NCI-H2107 (cell line): ENCODE data around the gene ADRA1B.

Experiments
- DNase-seq: peaks from one replicate; lab custom pipeline; 2025; lab: John Stamatoyannopoulos, UW

ADRA1B gene

DNA sequence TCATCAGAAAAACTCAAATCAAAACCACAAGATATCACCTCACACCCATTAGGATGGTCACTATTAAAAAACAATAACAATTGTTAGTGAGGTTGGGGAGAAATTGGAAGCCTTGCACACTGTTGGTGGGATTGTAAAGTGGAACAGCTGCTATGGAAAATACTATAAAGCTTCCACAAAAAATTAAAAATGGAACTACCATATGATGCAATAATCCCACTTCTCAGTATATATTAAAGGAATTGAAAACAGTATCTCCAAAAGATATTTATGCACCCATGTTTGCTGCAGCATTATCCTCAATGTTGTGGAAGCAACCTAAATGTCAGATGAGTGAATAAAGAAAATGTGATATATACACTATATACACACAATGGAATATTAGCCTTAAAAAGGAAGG, 14.5 kb upstream of the ADRA1B start:
- no peak for DNase-seq

DNA sequence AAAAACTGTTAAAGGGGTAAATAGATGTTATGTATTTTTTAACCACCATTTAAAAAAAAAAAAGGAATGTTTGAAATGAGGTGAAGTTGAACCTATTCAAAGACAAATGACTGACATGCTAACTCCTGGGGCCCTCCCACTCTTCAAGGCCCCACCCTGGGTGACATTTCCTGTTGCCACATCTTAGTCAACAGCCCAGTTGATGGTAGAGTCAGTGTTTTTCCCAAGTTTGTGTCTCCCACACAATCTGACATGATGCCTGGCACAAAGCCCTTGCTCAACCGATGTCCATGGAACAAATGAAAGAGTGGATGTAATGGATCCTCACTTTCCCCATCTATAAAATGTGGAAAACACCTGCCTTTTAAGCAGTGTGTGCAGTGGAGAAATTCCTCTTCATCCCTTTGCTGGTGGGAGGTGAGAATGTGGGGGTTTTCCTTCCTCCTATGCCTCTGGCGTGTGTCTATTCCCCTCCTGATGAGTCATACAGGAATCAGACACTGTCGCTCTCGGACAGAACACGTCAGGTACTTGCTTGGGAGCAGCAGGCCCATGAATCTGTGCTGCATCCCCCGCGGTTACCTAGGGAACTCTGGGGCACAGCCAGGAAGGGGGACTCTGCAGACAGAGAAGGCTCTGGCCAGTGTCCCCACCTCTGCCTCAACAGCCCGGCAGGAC, 13.7 kb upstream of the ADRA1B start:
- no peak for DNase-seq

DNA sequence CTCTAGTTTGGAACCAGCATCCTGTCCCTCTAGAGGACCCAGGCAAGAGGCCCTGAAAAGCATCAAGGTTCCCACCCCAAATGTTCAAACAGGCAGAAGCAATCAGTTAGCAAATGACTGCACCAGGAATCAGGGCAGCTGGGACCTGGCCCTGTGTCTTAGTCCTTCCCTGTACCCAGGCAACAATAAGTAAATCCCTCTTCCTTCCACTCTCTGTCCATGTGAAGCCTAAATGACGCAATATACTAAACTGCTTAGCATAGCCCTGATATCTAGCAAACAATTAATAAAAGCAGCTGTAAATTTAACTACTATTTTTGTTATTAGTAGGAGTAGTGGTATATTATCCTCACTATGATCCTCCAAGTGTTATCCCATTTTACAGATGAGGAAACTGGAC, 13.2 kb upstream of the ADRA1B start:
- no peak for DNase-seq

DNA sequence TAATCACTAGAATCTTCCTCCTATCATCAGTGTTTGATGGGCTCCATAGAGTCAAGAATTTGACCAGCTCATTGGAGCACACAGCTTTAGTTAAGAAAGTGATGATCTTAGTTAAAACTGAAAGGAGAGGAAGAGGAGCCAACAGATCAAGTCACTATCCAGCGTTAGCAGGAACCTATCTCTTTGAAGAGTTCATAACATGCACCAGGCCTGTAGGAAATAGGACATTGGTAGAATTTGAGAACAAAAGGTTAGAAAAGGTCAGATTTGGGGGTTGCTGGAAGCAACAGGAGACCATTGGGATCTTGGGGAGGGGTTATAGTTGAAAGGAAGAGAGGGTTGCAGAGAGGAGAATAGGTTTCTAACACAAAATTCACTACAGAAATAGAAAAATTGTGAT, 11.4 kb upstream of the ADRA1B start:
- no peak for DNase-seq

DNA sequence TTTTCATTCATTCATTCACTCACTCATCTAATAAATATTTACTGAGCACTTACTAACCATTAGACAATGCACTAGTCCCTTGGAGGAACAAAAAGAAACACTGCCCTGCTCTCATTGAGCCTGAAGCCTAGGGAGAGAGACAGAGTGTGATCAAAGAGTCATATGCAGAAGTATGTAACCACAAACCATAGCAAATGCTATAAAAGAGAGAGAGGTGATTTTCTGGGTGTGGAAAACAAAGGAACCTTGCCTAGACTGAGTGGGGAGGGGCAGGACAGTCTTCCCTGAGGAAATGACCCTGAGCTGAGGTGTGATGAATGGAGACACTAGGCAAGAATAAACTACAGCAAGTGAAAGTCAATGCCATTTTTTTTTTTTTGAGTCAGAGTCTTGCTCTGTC, 10.8 kb upstream of the ADRA1B start:
- no peak for DNase-seq

DNA sequence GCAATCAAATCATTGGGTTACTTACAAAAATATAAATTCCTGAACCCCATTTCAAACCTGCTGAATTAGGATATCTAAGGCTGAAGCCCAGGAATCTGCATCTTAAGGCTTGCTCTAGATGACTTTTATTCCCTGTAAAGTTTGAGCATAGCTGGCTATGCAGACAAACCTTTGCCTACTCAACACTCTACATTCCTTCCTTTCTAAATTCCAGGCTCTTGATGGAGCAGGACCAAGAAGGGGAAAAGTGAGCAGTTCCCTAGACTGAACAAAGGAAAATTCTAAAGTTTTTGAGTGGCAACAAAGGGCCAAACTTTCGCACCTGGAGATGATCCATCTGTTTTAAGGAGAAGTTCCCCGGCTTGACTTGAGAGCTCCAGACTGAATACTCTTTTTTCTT, 9.8 kb upstream of the ADRA1B start:
- no peak for DNase-seq

DNA sequence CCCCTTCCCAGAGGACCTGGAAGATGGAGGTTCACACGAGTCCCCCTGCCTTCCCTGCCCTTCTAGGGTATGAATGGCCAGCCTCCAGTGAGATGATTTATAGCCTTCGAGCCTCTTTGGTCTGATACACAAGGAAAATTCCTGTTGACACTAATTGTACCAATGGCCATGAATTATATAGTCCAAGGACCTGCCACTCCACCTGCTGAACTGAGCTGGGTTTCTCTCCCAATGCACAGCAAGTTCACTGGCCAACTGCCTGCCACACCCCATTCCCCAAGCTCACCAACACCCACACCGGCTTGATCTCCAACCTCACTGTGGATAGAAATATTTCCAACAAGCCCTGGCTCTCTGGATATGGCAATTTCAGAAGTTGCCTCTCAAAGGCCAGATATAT, 9.3 kb upstream of the ADRA1B start:
- DNase-seq = no peak

DNA sequence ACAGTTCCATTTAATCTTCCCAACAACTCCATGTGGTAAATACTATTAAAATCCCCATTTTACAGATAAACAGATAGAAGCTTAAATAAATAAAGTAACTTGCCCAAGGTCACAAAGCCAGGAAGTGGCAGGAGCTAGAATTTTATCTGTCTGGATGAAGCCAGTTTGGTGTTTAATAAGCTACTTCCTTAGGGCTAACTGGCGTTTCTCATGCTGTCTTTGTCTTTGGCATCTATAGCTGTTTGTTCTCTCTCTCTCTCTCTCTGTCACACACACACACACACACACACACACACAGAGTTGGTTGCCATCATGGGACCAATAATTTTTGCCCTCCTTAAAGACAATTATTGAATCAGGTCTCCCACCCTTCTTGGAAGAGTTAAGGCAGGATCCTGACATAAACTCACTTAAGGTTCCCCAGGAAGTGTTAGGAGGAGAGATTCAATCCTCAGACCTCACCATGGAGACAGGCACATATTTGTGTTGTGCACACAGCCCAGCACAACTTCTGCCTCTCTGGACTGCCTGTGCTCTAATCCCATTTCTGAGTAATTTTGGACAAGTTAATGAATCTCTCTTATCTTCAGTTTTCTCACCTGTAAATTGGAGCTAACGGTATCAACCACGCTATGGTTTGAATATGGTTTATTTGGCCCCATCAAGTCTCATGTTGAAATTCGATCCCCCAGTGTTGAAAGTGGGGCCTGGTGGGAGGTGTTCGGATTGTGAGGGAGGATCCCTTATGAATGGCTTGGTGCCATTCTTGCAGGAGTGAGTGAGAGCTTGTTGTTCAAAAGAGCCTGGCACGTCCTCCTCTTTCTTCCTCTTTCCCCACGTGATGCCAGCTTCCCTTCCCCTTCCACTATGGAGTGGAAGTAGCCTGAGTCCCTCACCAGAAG, 8.3 kb upstream of the ADRA1B start:
- DNase-seq = no peak

DNA sequence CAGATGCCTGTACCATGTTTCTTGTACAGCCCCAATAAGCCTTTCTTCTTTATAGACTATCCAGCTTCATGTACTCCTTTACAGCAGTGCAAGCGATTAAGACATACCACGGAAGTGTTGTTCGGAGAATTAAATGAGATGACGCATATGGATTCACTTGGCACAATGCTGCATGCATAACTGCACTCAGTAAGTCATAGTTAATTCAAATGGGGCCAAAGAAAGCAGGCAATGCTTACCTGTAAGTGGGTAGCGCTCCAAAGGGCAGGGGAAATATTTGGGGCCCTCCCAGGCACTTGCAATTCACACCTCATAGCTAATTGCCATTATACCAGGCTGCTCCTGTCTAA, 7.7 kb upstream of the ADRA1B start:
- DNase-seq = no peak

DNA sequence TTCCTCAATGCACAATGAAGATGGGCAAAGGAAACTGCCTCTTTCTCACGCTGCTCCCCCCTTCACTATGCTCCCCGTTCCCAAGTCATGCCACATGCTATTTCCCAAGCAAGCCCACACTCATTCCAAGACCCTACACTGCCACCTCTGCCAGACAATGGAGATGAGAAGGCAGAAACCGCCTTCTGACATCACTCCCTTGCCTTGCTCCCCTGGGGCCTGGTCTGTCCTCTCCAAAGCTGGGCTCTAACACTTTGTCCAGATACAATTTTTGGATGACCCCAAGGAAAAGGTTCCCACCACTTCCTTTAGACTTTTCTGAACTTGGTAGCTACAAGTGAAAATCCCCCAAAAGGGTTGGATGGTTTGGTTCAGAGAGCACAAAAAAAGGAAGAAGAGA, 7.2 kb upstream of the ADRA1B start:
- no peak for DNase-seq

DNA sequence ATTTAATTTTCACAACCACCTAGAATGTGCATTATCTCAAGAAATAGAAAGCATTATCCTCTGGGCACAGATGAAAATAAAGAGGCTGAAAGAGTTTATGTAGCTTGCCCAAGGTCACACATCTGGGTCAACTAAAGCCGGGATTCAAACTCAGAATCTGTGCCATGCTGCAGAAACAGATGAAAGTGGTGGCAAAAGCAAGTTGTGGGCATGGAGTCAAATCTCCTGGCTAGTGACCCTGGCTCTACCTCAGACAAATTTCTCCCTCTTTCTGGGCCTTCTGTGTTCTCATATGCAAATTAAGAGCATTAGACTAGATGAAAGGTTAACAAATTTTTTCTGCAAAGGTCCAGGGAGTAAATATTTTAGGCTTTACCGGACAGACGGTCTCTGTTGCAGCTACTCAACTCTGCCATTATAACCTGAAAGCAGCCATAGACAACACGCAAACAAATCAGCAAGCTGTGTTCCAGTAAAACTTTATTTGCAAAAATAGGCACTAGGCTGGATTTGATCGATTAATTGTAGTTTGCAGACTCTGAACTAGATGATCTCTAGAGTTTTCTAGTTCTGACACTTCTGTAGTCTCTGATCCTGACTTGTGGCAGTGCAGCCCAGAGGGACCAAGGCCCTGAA, 6.0 kb upstream of the ADRA1B start:
- DNase-seq = no peak

DNA sequence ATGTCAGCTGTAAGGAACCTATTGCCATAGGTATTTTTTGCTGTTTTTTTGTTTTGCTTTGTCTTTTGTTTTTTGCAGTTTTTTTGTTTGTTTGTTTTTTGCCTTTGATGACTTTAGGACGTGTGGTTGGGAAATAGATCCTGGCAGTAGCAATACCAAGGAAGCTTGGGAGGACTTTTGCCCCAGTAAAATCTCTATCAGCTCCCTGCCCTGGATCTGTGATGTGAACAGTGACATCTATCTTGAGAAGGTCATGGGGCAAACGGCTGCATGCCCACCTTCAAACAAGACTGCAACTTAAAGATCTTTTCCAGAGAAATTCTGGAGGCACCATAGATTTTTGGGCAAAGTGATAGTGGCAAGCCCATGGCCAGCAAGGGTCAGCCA, 5.4 kb upstream of the ADRA1B start:
- no peak for DNase-seq

DNA sequence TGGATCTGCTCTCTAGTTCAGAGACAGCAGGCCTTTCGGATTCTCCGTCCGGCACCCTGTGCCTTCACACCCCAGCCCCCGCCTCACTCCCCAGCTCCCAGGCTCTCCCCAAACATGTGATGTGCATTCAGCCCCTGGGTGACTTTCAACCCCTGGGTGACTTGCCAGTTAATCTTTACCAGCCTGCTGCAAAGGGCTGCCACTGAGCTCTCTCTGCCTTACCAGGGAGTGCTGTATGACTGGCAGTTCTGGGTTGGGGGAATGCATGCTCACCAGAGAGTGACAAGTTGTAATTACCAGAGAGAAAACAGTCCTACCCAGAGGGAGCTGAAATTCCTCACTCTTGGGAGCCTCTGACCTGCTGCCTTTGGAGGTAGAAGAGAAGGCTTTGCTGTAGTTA, 4.9 kb upstream of the ADRA1B start:
- no peak for DNase-seq

DNA sequence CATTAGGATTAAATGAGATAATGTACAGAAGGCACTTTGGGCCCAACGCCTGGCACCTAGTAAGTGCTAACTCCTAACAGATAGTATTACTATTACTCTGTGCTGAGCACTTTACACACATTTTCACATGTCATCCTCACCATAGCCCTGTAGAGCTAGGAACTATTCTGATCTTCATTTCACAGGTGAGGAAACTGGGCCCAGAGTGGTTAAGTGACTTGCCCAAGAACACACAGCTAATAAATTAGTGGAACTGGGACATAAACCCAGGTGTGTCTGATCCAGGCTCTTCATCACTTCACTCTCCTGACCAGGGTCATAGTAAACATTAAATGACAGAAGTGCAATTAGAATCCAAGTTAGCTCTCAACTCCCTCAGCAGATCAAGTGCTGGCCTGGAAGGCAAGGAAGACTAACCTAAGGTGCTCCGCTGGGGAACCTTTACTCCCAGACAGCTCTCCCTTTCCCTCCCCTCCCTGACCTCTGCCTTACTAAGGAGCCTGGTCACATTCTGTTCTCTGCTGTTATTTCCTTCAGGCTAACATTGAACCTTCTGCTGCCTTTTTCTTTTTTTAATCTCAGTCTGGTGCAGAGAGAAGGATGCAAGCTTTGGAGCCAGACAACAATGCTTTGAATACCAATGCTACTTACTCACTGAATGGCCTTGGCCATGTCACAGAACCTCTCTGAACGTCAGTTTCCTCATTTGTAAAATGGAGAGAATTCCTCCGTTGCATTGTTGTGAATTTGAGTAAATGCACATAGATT, 4.1 kb upstream of the ADRA1B start:
- no peak for DNase-seq

DNA sequence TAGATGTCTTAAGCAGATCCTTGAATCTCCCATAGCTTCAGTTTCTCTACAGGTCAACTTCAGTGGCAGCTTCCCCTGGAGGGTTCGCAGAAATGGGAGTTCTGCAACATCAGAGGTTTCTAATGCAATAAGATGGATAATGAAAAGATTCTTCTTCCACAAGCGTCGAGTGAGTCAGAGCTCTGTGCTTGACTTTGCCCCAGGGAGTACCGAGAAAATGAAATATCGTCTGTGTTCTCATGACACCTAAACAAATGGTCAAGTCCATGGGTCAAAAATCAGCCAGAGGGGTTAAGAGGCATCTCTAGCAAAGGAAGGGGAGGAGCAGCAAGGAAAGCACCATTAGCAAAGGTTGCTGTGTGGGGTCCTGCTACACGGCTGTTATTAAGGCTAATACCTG, 3.2 kb upstream of the ADRA1B start:
- DNase-seq = no peak

DNA sequence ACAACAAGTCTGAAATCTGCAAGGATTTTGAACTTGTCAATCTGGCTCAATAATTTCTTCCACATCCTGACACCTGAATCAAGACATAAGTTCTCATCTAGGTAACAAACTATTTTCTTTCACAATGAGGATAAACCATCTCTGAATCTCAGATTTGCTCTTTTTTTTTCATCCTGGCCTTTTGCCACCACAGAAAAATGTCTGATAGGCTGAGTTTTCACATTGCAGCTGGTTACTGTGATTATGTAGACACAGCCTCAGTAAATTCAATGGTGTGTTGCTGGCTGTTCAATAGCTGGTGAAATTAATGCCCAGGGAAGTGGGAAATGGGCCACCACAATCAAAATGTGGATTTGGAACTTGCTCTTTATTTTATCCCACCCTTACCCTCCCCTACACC, 2.8 kb upstream of the ADRA1B start:
- DNase-seq = no peak

DNA sequence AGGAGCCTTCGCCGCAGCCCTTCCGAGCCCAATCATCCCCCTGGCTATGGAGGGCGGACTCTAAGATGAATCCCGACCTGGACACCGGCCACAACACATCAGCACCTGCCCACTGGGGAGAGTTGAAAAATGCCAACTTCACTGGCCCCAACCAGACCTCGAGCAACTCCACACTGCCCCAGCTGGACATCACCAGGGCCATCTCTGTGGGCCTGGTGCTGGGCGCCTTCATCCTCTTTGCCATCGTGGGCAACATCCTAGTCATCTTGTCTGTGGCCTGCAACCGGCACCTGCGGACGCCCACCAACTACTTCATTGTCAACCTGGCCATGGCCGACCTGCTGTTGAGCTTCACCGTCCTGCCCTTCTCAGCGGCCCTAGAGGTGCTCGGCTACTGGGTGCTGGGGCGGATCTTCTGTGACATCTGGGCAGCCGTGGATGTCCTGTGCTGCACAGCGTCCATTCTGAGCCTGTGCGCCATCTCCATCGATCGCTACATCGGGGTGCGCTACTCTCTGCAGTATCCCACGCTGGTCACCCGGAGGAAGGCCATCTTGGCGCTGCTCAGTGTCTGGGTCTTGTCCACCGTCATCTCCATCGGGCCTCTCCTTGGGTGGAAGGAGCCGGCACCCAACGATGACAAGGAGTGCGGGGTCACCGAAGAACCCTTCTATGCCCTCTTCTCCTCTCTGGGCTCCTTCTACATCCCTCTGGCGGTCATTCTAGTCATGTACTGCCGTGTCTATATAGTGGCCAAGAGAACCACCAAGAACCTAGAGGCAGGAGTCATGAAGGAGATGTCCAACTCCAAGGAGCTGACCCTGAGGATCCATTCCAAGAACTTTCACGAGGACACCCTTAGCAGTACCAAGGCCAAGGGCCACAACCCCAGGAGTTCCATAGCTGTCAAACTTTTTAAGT, 819 bp downstream of the ADRA1B start:
- DNase-seq = no peak

DNA sequence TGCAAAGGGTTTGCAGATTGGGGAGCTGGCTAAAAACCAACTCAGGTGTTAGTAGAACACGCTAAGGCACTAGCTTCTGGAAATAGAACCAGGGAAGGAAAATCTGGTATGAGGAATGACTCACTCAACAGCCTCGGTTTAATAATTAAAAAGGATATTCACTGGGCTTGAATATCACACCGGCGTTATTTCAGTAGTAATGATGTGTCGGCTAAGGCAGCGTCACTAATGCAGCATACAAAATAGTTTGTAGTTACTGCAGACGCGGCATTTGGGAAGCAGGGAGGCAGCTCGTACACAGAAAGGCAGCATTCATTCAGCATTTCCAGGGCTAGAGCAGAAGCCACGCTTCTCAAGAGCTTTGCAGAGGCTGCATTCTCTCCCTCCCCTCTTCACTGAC, 1.7 kb downstream of the ADRA1B start:
- DNase-seq = no peak

DNA sequence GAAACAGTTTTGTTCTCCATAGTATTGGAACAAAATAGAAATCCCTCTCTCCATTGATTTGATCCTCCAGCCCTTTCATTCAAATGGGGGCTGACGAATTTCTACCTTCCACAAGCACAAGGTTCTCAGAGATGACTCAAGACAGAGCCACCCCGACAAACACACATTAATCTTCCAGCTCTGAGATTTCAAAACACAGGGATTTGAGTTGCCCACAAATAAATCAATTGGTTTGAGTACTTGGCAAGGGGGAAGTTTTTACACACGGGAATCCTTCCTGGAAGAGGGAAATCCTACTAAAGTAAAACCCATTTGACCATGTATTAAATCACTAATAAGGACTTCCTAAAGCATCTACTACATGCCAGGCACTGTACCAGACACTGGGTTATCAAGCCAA, 5.4 kb downstream of the ADRA1B start:
- no peak for DNase-seq

DNA sequence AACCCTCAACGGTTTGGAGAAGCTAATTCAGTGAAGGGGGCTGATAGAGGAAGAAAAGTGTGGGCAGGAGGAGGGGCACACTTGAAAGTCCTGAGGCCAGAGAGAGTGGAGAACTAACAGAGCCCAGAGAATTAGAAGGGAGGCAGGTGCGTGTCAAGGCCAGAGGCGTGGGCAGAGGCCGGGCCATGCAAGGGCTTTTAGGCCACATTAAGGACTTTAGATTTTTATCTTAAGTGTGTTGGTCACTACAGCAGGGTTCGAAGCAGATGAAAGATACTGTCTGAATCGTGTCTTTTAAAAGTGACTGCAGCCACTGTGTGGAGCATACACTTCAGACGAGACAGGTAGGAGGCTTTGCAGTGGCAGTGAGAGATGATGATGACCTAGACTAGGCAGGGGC, 6.7 kb downstream of the ADRA1B start:
- no peak for DNase-seq

DNA sequence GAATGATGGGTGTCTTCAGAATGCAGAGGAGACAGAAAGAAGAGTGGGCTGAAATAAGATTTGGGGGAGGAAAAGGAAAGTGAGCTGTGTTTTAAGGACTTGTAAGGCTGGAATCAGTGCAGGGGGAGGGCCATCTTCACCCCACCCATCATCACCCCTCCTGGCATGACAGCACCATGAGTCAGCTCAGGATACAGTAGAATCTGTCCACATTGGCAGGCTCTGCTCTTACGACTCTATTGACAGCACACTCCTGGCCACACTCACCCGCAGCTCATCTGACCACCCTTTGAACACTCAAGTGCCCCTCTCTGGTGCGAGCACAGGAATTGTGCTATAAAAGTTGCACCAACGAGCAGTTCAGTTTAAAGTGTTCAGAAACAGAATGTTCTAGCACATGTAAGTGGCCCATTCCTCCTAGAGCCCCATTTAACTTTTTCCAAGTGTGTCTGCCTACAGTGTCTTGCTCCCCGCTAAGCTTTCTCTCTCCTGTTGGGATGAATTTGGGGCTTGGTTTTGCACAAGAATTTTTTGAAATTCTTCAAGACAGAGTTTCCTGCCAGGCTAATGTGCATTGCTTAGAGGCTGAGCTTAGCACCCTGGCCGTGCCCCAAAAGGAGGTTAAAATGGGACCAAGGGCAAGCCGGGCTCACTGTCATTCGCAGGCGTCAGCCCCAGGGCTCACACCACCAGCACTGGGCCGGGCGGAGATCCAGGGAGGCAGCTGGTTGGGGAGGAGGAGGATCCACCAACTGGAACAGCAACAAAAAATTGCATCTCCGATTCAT, 12.0 kb downstream of the ADRA1B start:
- DNase-seq = no peak
